ENCODE data around the gene PTRH1.

PTRH1 gene

DNA sequence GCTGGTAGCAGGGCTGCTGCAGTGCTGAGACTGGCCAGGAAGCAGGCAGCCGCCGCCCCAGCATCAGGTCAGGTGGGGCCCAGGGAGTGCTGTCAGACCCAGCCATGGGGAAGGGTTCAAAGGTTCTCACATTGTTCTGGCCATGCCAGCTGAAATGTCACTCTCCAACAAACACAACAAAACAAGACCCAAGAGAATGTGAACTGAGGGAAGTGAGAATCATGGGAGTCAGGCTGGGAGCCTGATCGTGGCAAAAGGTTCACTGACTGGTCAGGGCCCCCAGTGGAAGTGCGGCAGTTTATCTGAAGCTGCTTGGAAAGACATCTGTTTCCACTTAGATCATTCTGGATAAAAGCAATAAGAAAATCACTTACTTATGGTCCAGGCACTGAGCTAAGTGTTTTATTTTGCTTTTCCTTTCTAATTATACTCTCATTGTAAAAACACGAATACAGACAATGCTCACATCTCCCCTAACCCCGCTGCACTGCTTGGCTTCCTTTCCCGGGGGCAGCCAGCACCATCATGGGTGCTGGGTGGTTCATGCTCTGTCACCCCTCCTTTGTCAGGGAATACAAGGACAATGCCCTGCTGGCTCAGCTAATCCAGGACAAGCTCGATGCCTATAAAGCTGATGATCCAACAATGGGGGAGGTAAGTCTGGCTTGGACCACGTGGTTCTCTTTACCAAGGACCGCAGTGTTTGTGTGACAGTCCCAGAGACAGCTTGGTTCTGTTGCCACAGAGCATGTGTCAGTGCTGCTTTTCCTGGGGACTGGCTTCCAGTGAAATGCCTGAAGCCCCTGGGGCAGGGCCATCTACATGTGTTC lies 50.6 kb downstream of the PTRH1 start:
- no peak for DNase-seq (ENCODE audit: low read depth)
- H3K4me3 ChIP-seq (ENCODE audit: low read depth, low read length), result no peak overlapping the region
- TF ChIP-seq, protein P1, sequence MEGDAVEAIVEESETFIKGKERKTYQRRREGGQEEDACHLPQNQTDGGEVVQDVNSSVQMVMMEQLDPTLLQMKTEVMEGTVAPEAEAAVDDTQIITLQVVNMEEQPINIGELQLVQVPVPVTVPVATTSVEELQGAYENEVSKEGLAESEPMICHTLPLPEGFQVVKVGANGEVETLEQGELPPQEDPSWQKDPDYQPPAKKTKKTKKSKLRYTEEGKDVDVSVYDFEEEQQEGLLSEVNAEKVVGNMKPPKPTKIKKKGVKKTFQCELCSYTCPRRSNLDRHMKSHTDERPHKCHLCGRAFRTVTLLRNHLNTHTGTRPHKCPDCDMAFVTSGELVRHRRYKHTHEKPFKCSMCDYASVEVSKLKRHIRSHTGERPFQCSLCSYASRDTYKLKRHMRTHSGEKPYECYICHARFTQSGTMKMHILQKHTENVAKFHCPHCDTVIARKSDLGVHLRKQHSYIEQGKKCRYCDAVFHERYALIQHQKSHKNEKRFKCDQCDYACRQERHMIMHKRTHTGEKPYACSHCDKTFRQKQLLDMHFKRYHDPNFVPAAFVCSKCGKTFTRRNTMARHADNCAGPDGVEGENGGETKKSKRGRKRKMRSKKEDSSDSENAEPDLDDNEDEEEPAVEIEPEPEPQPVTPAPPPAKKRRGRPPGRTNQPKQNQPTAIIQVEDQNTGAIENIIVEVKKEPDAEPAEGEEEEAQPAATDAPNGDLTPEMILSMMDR (IDR thresholded peaks at IDR 0.05; ENCODE audit: control insufficient read depth, extremely low read depth, insufficient read depth), result no peak

DNA sequence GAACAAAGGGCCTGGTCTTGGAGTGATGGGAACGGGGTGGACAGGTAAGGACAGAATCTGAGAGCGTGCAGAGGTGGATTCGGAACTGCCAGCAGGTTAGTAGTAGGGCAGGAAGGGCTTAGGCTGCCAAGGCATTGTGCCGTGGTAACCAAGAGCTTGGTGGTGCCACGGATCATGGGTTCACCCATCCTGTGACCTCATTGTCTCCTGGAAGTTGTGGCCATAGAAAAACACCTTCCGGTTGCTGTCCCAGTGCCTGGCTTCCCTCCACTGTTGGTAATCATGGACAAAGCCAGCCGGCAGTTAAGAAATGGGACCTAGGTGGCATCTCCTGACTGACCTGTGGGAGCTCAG lies 51.2 kb downstream of the PTRH1 start:
- TF ChIP-seq, protein P1 (IDR thresholded peaks at IDR 0.05; ENCODE audit: control insufficient read depth, extremely low read depth, insufficient read depth), result no peak
- H3K4me3 ChIP-seq (ENCODE audit: low read depth, low read length), result no peak overlapping the region
- DNase-seq (ENCODE audit: low read depth), result no peak
